H1 (cell line): Measurements from ENCODE around the gene POLN. TPM values are rescaled to one million over a fixed set of nuclear protein-coding genes. Genes with fewer than 3 reads are reported as not detected.

Source experiments
- CTCF ChIA-PET: fragments of 300-600 bp; sonication (Branson Sonifier 250); formaldehyde crosslinking; loops from one replicate; lab custom pipeline; 2021; ENCODE audit not compliant: partially characterized antibody; lab: Charles Lee
- POLR2A ChIA-PET: fragments of 300-600 bp; sonication (Branson Sonifier 250); formaldehyde crosslinking; loops from one replicate; lab custom pipeline; 2021; ENCODE audit warnings: inconsistent platforms; ENCODE audit not compliant: partially characterized antibody; lab: Charles Lee
- DNase-seq, 2 experiments: peaks; one replicate each; pipeline versions ENCODE4 v3.0.0 to v3.0.0-alpha.2; 2010 to 2022; ENCODE audit warnings: low spot score in 2 of 2, low read depth in 1 of 2, mixed read lengths in 1 of 2
- FAIRE-seq: peaks from 2 replicates; lab custom pipeline; 2011; peaks lifted over from hg19 to GRCh38; lab: Jason Lieb, UNC
- H2AFZ ChIP-seq: 2 replicates; pipeline ENCODE4 v1.8.1; 2012; ENCODE audit warnings: low read length, inconsistent platforms
- H2AK5ac ChIP-seq: 2 replicates; pipeline ENCODE4 v1.6.1; 2013; ENCODE audit warnings: low read depth, low read length
- H2BK120ac ChIP-seq: replicated peaks from 2 replicates; pipeline ENCODE3; 2013; ENCODE audit warnings: low read depth, low read length, inconsistent platforms
- H2BK12ac ChIP-seq: 2 replicates; pipeline ENCODE4 v1.6.1; 2013; ENCODE audit warnings: low read depth, low read length
- H2BK15ac ChIP-seq: 2 replicates; pipeline ENCODE4 v1.6.1; 2013; ENCODE audit warnings: low read length
- H2BK20ac ChIP-seq: 2 replicates; pipeline ENCODE4 v1.6.1; 2013; ENCODE audit warnings: low read length
- H2BK5ac ChIP-seq: 2 replicates; pipeline ENCODE4 v1.6.1; 2013; ENCODE audit warnings: low read depth, low read length
- H3K14ac ChIP-seq: 2 replicates; pipeline ENCODE4 v1.6.1; 2013; ENCODE audit warnings: inconsistent platforms; ENCODE audit not compliant: insufficient read length
- H3K18ac ChIP-seq: 2 replicates; pipeline ENCODE4 v1.6.1; 2013; ENCODE audit warnings: low read length; ENCODE audit errors: extremely low read depth
- H3K23ac ChIP-seq: 2 replicates; pipeline ENCODE4 v1.6.1; 2013; ENCODE audit warnings: inconsistent platforms; ENCODE audit not compliant: insufficient read length
- H3K23me2 ChIP-seq: 2 replicates; pipeline ENCODE4 v1.6.1; 2013; ENCODE audit warnings: low read depth, low read length
- H3K27ac ChIP-seq: 2 replicates; pipeline ENCODE4 v1.6.1; 2011; ENCODE audit warnings: low read depth, low read length, inconsistent platforms
- H3K27me3 ChIP-seq, 4 experiments: replicated peaks in 1 of 4; 1 replicate in 1 of 4; 2 replicates in 3 of 4; pipeline versions ENCODE4 v1.6.1 to v1.8.1; 2011 to 2013; ENCODE audit warnings: low read length in 3 of 4, mild to moderate bottlenecking in 3 of 4, inconsistent platforms in 2 of 4, mixed read lengths in 2 of 4, moderate library complexity in 1 of 4; ENCODE audit not compliant: control insufficient read depth in 3 of 4, insufficient read depth in 3 of 4; ENCODE audit errors: extremely low read depth in 1 of 4
- H3K36me3 ChIP-seq, 4 experiments: 2 replicates each; pipeline versions ENCODE4 v1.6.1 to v1.8.1; 2011 to 2013; ENCODE audit warnings: mild to moderate bottlenecking in 4 of 4, low read length in 3 of 4, moderate library complexity in 2 of 4, control low read depth in 1 of 4, inconsistent platforms in 1 of 4; ENCODE audit not compliant: insufficient read depth in 4 of 4, control insufficient read depth in 2 of 4
- H3K4ac ChIP-seq: replicated peaks from 2 replicates; pipeline ENCODE3; 2013; ENCODE audit warnings: low read length, low read depth, mixed read lengths, inconsistent platforms; ENCODE audit not compliant: insufficient read length
- H3K4me1 ChIP-seq, 4 experiments: replicated peaks in 1 of 4; 1 replicate in 1 of 4; 2 replicates in 3 of 4; pipeline versions ENCODE4 v1.6.1 to v1.8.1; 2011 to 2013; ENCODE audit warnings: low read length in 3 of 4, inconsistent platforms in 2 of 4, mixed read lengths in 1 of 4; ENCODE audit not compliant: insufficient read depth in 4 of 4, control insufficient read depth in 3 of 4
- H3K4me2 ChIP-seq, 2 experiments: 2 replicates each; pipeline versions ENCODE4 v1.6.1 to v1.8.1; 2011 to 2013; ENCODE audit warnings: low read depth in 2 of 2, low read length in 2 of 2, control low read depth in 1 of 2, inconsistent platforms in 1 of 2, mild to moderate bottlenecking in 1 of 2; ENCODE audit not compliant: insufficient read depth in 1 of 2
- H3K4me3 ChIP-seq, 4 experiments: fragments of 200-600, 300-600 bp in 1 of 4; sonication (generic), shearing (Covaris generic), sonication (Bioruptor Twin) in 1 of 4; 2 replicates each; pipeline versions ENCODE4 v1.5.1 to v1.8.1; 2011 to 2016; ENCODE audit warnings: low read length in 4 of 4, low read depth in 3 of 4, control low read depth in 2 of 4, inconsistent platforms in 2 of 4, mild to moderate bottlenecking in 2 of 4, mixed read lengths in 1 of 4, moderate library complexity in 1 of 4; ENCODE audit not compliant: insufficient read depth in 2 of 4; ENCODE audit errors: extremely low read depth in 1 of 4
- H3K56ac ChIP-seq: replicated peaks from 2 replicates; pipeline ENCODE3; 2013; ENCODE audit warnings: low read depth, mild to moderate bottlenecking, mixed read lengths, low read length, inconsistent platforms; ENCODE audit not compliant: insufficient read length
- H3K79me1 ChIP-seq: 2 replicates; pipeline ENCODE4 v1.6.1; 2013; ENCODE audit warnings: low read depth, low read length, control low read depth
- H3K79me2 ChIP-seq, 2 experiments: 2 replicates each; pipeline versions ENCODE4 v1.6.1 to v1.8.1; 2012 to 2013; ENCODE audit warnings: low read length in 2 of 2, mild to moderate bottlenecking in 2 of 2, inconsistent platforms in 1 of 2; ENCODE audit not compliant: insufficient read depth in 2 of 2, control insufficient read depth in 1 of 2
- H3K9ac ChIP-seq, 4 experiments: replicated peaks in 1 of 4; 1 replicate in 1 of 4; 2 replicates in 3 of 4; pipeline versions ENCODE4 v1.6.1 to v1.8.1; 2011 to 2013; ENCODE audit warnings: low read depth in 3 of 4, low read length in 3 of 4, control low read depth in 2 of 4, mild to moderate bottlenecking in 2 of 4, moderate library complexity in 2 of 4, inconsistent platforms in 1 of 4; ENCODE audit errors: extremely low read depth in 1 of 4
- H3K9me3 ChIP-seq, 2 experiments: 2 replicates each; pipeline versions ENCODE4 v1.6.1 to v1.8.1; 2012 to 2013; ENCODE audit warnings: mild to moderate bottlenecking in 2 of 2, moderate library complexity in 2 of 2, control low read depth in 1 of 2, inconsistent platforms in 1 of 2, low read depth in 1 of 2, low read length in 1 of 2, mixed read lengths in 1 of 2; ENCODE audit not compliant: insufficient read depth in 2 of 2
- H4K20me1 ChIP-seq, 2 experiments: replicated peaks in 1 of 2; 2 replicates each; pipeline versions ENCODE3 to v1.8.1; 2011 to 2013; ENCODE audit warnings: inconsistent platforms in 2 of 2, low read length in 2 of 2, mild to moderate bottlenecking in 1 of 2; ENCODE audit not compliant: insufficient read depth in 2 of 2, control insufficient read depth in 1 of 2
- H4K5ac ChIP-seq: 2 replicates; pipeline ENCODE4 v1.6.1; 2013; ENCODE audit warnings: low read length, low read depth, mixed read lengths, inconsistent platforms; ENCODE audit not compliant: insufficient read length
- H4K8ac ChIP-seq: 2 replicates; pipeline ENCODE4 v1.8.0; 2013; ENCODE audit warnings: mild to moderate bottlenecking, moderate library complexity, low read length, inconsistent platforms; ENCODE audit not compliant: insufficient read depth; ENCODE audit errors: extremely low read depth
- H4K91ac ChIP-seq: replicated peaks from 2 replicates; pipeline ENCODE3; 2013; ENCODE audit warnings: low read length, mixed read lengths, inconsistent platforms; ENCODE audit not compliant: insufficient read length
- CBX5 ChIP-seq: fragments of 300-800, 300-1000 bp; sonication (generic); IDR thresholded peaks from 2 replicates; pipeline ENCODE4 v1.7.1; 2016; ENCODE audit warnings: antibody characterized with exemption, low read length, low read depth
- CHD2 ChIP-seq: IDR thresholded peaks from 2 replicates; pipeline ENCODE4 v1.6.1; 2012; ENCODE audit warnings: low read length, improper control_type of control experiment
- GTF2F1 ChIP-seq: IDR thresholded peaks from 2 replicates; pipeline ENCODE4 v1.6.1; 2012; ENCODE audit warnings: low read depth, low read length, improper control_type of control experiment, borderline replicate concordance
- HDAC6 ChIP-seq: IDR thresholded peaks from one replicate; pipeline ENCODE4 v1.7.1; 2012; ENCODE audit warnings: low read depth, mild to moderate bottlenecking, inconsistent platforms, low read length, moderate library complexity
- RAD21 ChIP-seq, 2 experiments: IDR thresholded peaks in 1 of 2; conservative IDR thresholded peaks in 1 of 2; 2 replicates each; pipeline ENCODE4 v1.6.1; 2011; ENCODE audit warnings: low read depth in 2 of 2, low read length in 2 of 2, improper control_type of control experiment in 1 of 2, inconsistent platforms in 1 of 2, mild to moderate bottlenecking in 1 of 2, moderate library complexity in 1 of 2
- SIN3A ChIP-seq, 2 experiments: IDR thresholded peaks in 1 of 2; conservative IDR thresholded peaks in 1 of 2; 2 replicates each; pipeline ENCODE4 v1.6.1; 2011 to 2012; ENCODE audit warnings: low read length in 2 of 2, improper control_type of control experiment in 1 of 2, low read depth in 1 of 2, mild to moderate bottlenecking in 1 of 2
- SP4 ChIP-seq: IDR thresholded peaks from 2 replicates; pipeline ENCODE4 v1.6.1; 2012; ENCODE audit warnings: low read length, inconsistent platforms
- YY1 ChIP-seq: IDR thresholded peaks from 2 replicates; pipeline ENCODE4 v1.6.1; 2011; ENCODE audit warnings: low read depth, mild to moderate bottlenecking, low read length
- WGBS, 2 experiments: shearing (Covaris generic) in 1 of 2; methylation state at CpG; one replicate each; pipeline versions ENCODE4 v1.1.6 to v1.1.7; 2013 to 2015; ENCODE audit warnings: low lambda C conversion rate in 2 of 2, mixed read lengths in 2 of 2, inconsistent platforms in 1 of 2, low coverage in 1 of 2, missing lambda C conversion rate in 1 of 2; ENCODE audit not compliant: insufficient replicate concordance in 2 of 2, insufficient coverage in 1 of 2, insufficient read length in 1 of 2; ENCODE audit errors: extremely low coverage in 1 of 2, missing lambda C conversion rate in 1 of 2; 5-methylcytosine and 5-hydroxymethylcytosine counted together
- polyA plus RNA-seq, 7 experiments: library from polyadenylated mRNA; depleted of rRNA in 3 of 7; stranded (reverse) in 5 of 7; unstranded in 2 of 7; fragments of >200 nt in 5 of 7; fragments of 200-250 nt in 2 of 7; gene quantifications; 1 replicate in 5 of 7; 2 replicates in 1 of 7; 4 replicates in 1 of 7; pipeline versions ENCODE4 v1.2.1 to v1.2.3, GENCODE V29; 2011 to 2013; ENCODE audit warnings: missing spikeins in 2 of 7, mixed read lengths in 2 of 7
- total RNA-seq: library from RNA; stranded (reverse); fragmentation: NEBNext Ultra II Directional; extraction: Animal tissue kit (Norgen Biotek cat#: 25700); gene quantifications from 2 replicates; pipeline ENCODE4 v1.2.1, GENCODE V29; 2021

The POLN gene
- total and polyA plus RNA-seq, 2 of the 8 experiments (the other 6 are each of a cell fraction or from before 2014, with no cell fraction given): 0.98 to 1.5 TPM

GRCh38 chr4:2179717-2180116 is 62.2 kb downstream of the POLN start:
- no peak overlapping the region for H3K56ac ChIP-seq
- H3K23me2 ChIP-seq: no peaks in the 10 kb centered on the region
- WGBS, 2 experiments: 89% methylated on average over 7 of the region's 7 CpGs; no CpG with 5 or more reads in 1 of the 2 experiments
- no peaks in the 10 kb centered on the region for H3K27me3 ChIP-seq
- H3K4ac ChIP-seq: no peak overlapping the region
- no peaks in the 10 kb centered on the region for H3K79me1 ChIP-seq
- H3K27ac ChIP-seq: no peak overlapping the region
- no peaks in the 10 kb centered on the region for H3K4me1 ChIP-seq
- H2BK120ac ChIP-seq: no peak overlapping the region
- H3K79me2 ChIP-seq: no peaks in the 10 kb centered on the region
- no peak overlapping the region for H2BK5ac ChIP-seq
- H2AFZ ChIP-seq: no peak overlapping the region
- no peak for DNase-seq
- no peak overlapping the region for H3K18ac ChIP-seq
- no peak overlapping the region for H2AK5ac ChIP-seq
- no peak overlapping the region for H4K5ac ChIP-seq
- H3K9ac ChIP-seq: no peak overlapping the region; a peak in 1 of 7 replicates
- no peak for TF ChIP-seq CBX5
- no peak for TF ChIP-seq YY1
- TF ChIP-seq HDAC6: no peak
- no peak for TF ChIP-seq RAD21 (IDR thresholded peaks at IDR 0.05 in 1 of 2, conservative IDR thresholded peaks at IDR 0.05 in 1 of 2; ENCODE audit: low read depth in 2 of 2, low read length in 2 of 2)
- no peak for TF ChIP-seq CHD2
- no peak for TF ChIP-seq SIN3A (conservative IDR thresholded peaks at IDR 0.05 in 1 of 2, IDR thresholded peaks at IDR 0.05 in 1 of 2; ENCODE audit: low read depth in 1 of 2, low read length in 2 of 2)
- no peak for TF ChIP-seq GTF2F1
- TF ChIP-seq SP4: no peak
- FAIRE-seq: no peak
- H4K91ac ChIP-seq: no peak overlapping the region
- H3K4me2 ChIP-seq: no peak overlapping the region
- no peaks in the 10 kb centered on the region for H3K36me3 ChIP-seq
- no peak overlapping the region for H3K4me3 ChIP-seq
- H2BK20ac ChIP-seq: no peak overlapping the region
- H4K8ac ChIP-seq: no peak overlapping the region
- no peak overlapping the region for H3K23ac ChIP-seq
- H3K14ac ChIP-seq: no peak overlapping the region
- H2BK12ac ChIP-seq: no peak overlapping the region
- no peak overlapping the region for H2BK15ac ChIP-seq
- peaks cover 3 to 4% of the 10 kb centered on the region in 2 experiments; a peak in 2 of 4 replicates for H3K9me3 ChIP-seq
- H4K20me1 ChIP-seq: peaks cover 0 to 2% of the 10 kb centered on the region in 2 experiments
- ChIA-PET CTCF (interaction anchor here (0.9 to 1.5 kb wide), 2 partner anchors 13 to 135 kb away, joined by 3 read pairs; no protein-coding TSS in a partner anchor), POLR2A (no interaction called here)
